Trophoblast cell (in vitro differentiated cells and primary cell): ENCODE measurements around the gene TMEM35B.

Experiments
- DNase-seq, 2 donors: peaks; one replicate each; pipeline ENCODE4 v3.0.0-alpha.2; 2016
- H2AFZ ChIP-seq: 2 replicates; pipeline ENCODE4 v1.6.1; 2013; ENCODE audit warnings: low read length, moderate library complexity, mild to moderate bottlenecking; ENCODE audit not compliant: insufficient read depth, poor library complexity
- H2AK5ac ChIP-seq: 2 replicates; pipeline ENCODE4 v1.6.1; 2013; ENCODE audit warnings: mild to moderate bottlenecking, low read length
- H2BK120ac ChIP-seq: 2 replicates; pipeline ENCODE4 v1.6.1; 2013; ENCODE audit warnings: low read length, mild to moderate bottlenecking, moderate library complexity; ENCODE audit not compliant: insufficient read depth, poor library complexity
- H2BK12ac ChIP-seq: 2 replicates; pipeline ENCODE4 v1.6.1; 2013; ENCODE audit warnings: mild to moderate bottlenecking, low read length, moderate library complexity
- H2BK5ac ChIP-seq: 2 replicates; pipeline ENCODE4 v1.6.1; 2013; ENCODE audit warnings: low read length, low read depth, moderate library complexity, mild to moderate bottlenecking; ENCODE audit not compliant: poor library complexity
- H3K14ac ChIP-seq: 2 replicates; pipeline ENCODE4 v1.6.1; 2013; ENCODE audit warnings: mild to moderate bottlenecking, low read length
- H3K18ac ChIP-seq: 2 replicates; pipeline ENCODE4 v1.6.1; 2013; ENCODE audit warnings: mild to moderate bottlenecking, low read length
- H3K23ac ChIP-seq: 2 replicates; pipeline ENCODE4 v1.6.1; 2013; ENCODE audit warnings: low read length
- H3K27ac ChIP-seq: 2 replicates; pipeline ENCODE4 v1.5.1; 2013; ENCODE audit warnings: low read depth, mild to moderate bottlenecking, inconsistent platforms, low read length, moderate library complexity
- H3K27me3 ChIP-seq: 2 replicates; pipeline ENCODE4 v1.6.1; 2013; ENCODE audit warnings: inconsistent platforms, mild to moderate bottlenecking, low read length, moderate library complexity; ENCODE audit not compliant: insufficient read depth
- H3K36me3 ChIP-seq, 2 experiments: 1 replicate in 1 of 2; 2 replicates in 1 of 2; pipeline ENCODE4 v1.6.1; 2013; ENCODE audit warnings: low read length in 2 of 2, mild to moderate bottlenecking in 2 of 2, moderate library complexity in 1 of 2; ENCODE audit not compliant: insufficient read depth in 2 of 2, control insufficient read depth in 1 of 2
- H3K4ac ChIP-seq: 2 replicates; pipeline ENCODE4 v1.6.1; 2013; ENCODE audit warnings: low read depth, mild to moderate bottlenecking, low read length, moderate library complexity
- H3K4me1 ChIP-seq, 2 experiments: 1 replicate in 1 of 2; 2 replicates in 1 of 2; pipeline ENCODE4 v1.6.1; 2013; ENCODE audit warnings: low read length in 2 of 2, mild to moderate bottlenecking in 2 of 2, moderate library complexity in 1 of 2; ENCODE audit not compliant: insufficient read depth in 2 of 2, control insufficient read depth in 1 of 2
- H3K4me2 ChIP-seq: 2 replicates; pipeline ENCODE4 v1.6.1; 2013; ENCODE audit warnings: inconsistent platforms, mild to moderate bottlenecking, low read length, moderate library complexity
- H3K4me3 ChIP-seq: 2 replicates; pipeline ENCODE4 v1.5.1; 2013; ENCODE audit warnings: mild to moderate bottlenecking, low read depth, low read length, inconsistent platforms
- H3K79me1 ChIP-seq: one replicate; pipeline ENCODE4 v1.6.1; 2013; ENCODE audit warnings: low read length
- H3K79me2 ChIP-seq: 2 replicates; pipeline ENCODE4 v1.6.1; 2013; ENCODE audit warnings: low read length, mild to moderate bottlenecking; ENCODE audit not compliant: control insufficient read depth, insufficient read depth, poor library complexity
- H3K9ac ChIP-seq: 2 replicates; pipeline ENCODE4 v1.6.1; 2013; ENCODE audit warnings: mild to moderate bottlenecking, low read length
- H3K9me3 ChIP-seq: 2 replicates; pipeline ENCODE4 v1.6.1; 2013; ENCODE audit warnings: low read depth, mild to moderate bottlenecking, control low read depth, inconsistent platforms, low read length; ENCODE audit not compliant: insufficient read depth
- H4K12ac ChIP-seq: 2 replicates; pipeline ENCODE4 v1.6.1; 2013; ENCODE audit warnings: low read depth, mild to moderate bottlenecking, low read length, moderate library complexity
- H4K8ac ChIP-seq: 2 replicates; pipeline ENCODE4 v1.6.1; 2013; ENCODE audit warnings: low read depth, mild to moderate bottlenecking, low read length, moderate library complexity
- H4K91ac ChIP-seq: one replicate; pipeline ENCODE4 v1.6.1; 2013; ENCODE audit warnings: low read depth, mild to moderate bottlenecking, low read length, moderate library complexity
- WGBS: extraction: QIAGEN DNeasy Blood & Tissue Kit; methylation state at CpG from one replicate; pipeline ENCODE4 v1.1.7; 2013; ENCODE audit warnings: missing lambda C conversion rate; ENCODE audit not compliant: insufficient read length, insufficient coverage; ENCODE audit errors: extremely low coverage; 5-methylcytosine and 5-hydroxymethylcytosine counted together

Gene TMEM35B

GRCh38 chr1:34975338-34975737 lies 9.8 kb downstream of the TMEM35B start:
- Histone ChIP-seq H3K14ac (no peak overlapping the region), H3K36me3 (no peaks in the 10 kb centered on the region)

GRCh38 chr1:34974626-34975025 lies 10.5 kb downstream of the TMEM35B start:
- Histone ChIP-seq H2BK5ac (no peak overlapping the region), H2BK12ac (no peak overlapping the region), H3K23ac (no peak overlapping the region), H2AFZ (no peak overlapping the region), H4K91ac (no peak overlapping the region), H3K14ac (no peak overlapping the region), H3K4me1 (peaks cover 0 to 4% of the 10 kb centered on the region in 2 experiments), H3K18ac (no peak overlapping the region), H3K4me2 (no peak overlapping the region), H3K4ac (no peak overlapping the region), H4K12ac (no peak overlapping the region), H2AK5ac (no peak overlapping the region), H3K4me3 (no peak overlapping the region), H3K79me2 (no peaks in the 10 kb centered on the region), H2BK120ac (no peak overlapping the region), H4K8ac (no peak overlapping the region), H3K27ac (no peak overlapping the region), H3K36me3 (no peaks in the 10 kb centered on the region), H3K79me1 (no peaks in the 10 kb centered on the region), H3K27me3 (no peaks in the 10 kb centered on the region), H3K9me3 (no peaks in the 10 kb centered on the region), H3K9ac (no peak overlapping the region)
- DNase-seq, result no peak
- WGBS, result no CpG with 5 or more reads among the region's 8 CpGs

More at GRCh38 chr1:34975338-34975737, 9.8 kb downstream of the TMEM35B start:
- Histone ChIP-seq H3K4me3 (no peak overlapping the region), H3K4me1 (peaks cover 0 to 4% of the 10 kb centered on the region in 2 experiments), H2BK12ac (no peak overlapping the region), H2BK120ac (no peak overlapping the region), H4K91ac (no peak overlapping the region), H3K23ac (no peak overlapping the region), H3K79me1 (no peaks in the 10 kb centered on the region), H2AFZ (no peak overlapping the region), H2BK5ac (no peak overlapping the region), H3K9me3 (no peaks in the 10 kb centered on the region), H3K79me2 (no peaks in the 10 kb centered on the region), H3K4me2 (no peak overlapping the region), H3K9ac (no peak overlapping the region), H4K8ac (no peak overlapping the region), H4K12ac (no peak overlapping the region), H2AK5ac (no peak overlapping the region), H3K27ac (no peak overlapping the region), H3K27me3 (no peaks in the 10 kb centered on the region), H3K18ac (no peak overlapping the region), H3K4ac (no peak overlapping the region)
- no peak for DNase-seq
- WGBS, result no CpG with 5 or more reads among the region's 3 CpGs

GRCh38 chr1:34973326-34973725 lies 11.8 kb downstream of the TMEM35B start:
- no peak overlapping the region for H2BK12ac ChIP-seq
- no peak overlapping the region for H3K14ac ChIP-seq
- peak in 1 of 2 donors; percentile 7 for DNase-seq
- no peak overlapping the region for H2BK120ac ChIP-seq
- H3K4me2 ChIP-seq, result no peak overlapping the region
- no peak overlapping the region for H3K27ac ChIP-seq
- H3K9me3 ChIP-seq, result peaks cover 2% of the 10 kb centered on the region
- H2BK5ac ChIP-seq, result no peak overlapping the region
- peaks cover 0 to 4% of the 10 kb centered on the region in 2 experiments for H3K4me1 ChIP-seq
- no peak overlapping the region for H3K23ac ChIP-seq
- no peak overlapping the region for H3K4me3 ChIP-seq
- no peak overlapping the region for H3K9ac ChIP-seq
- no peak overlapping the region for H2AFZ ChIP-seq
- H4K91ac ChIP-seq, result no peak overlapping the region
- H3K18ac ChIP-seq, result no peak overlapping the region
- no peaks in the 10 kb centered on the region for H3K79me1 ChIP-seq
- no peak overlapping the region for H3K4ac ChIP-seq
- H4K8ac ChIP-seq, result no peak overlapping the region
- H3K79me2 ChIP-seq, result no peaks in the 10 kb centered on the region
- H3K36me3 ChIP-seq, result no peaks in the 10 kb centered on the region
- no peak overlapping the region for H4K12ac ChIP-seq
- no CpG with 5 or more reads among the region's 3 CpGs for WGBS
- H3K27me3 ChIP-seq, result no peaks in the 10 kb centered on the region
- H2AK5ac ChIP-seq, result no peak overlapping the region

- Histone ChIP-seq H4K12ac (no peak overlapping the region), H3K4me3 (no peak overlapping the region), H3K4me2 (no peak overlapping the region), H2BK120ac (no peak overlapping the region), H3K4me1 (peaks cover 0 to 1% of the 10 kb centered on the region in 2 experiments), H2AK5ac (no peak overlapping the region), H3K27me3 (no peaks in the 10 kb centered on the region), H3K79me1 (no peaks in the 10 kb centered on the region), H2BK12ac (no peak overlapping the region), H3K9ac (no peak overlapping the region), H3K27ac (no peak overlapping the region), H3K14ac (no peak overlapping the region), H2BK5ac (no peak overlapping the region), H3K18ac (no peak overlapping the region), H4K8ac (no peak overlapping the region), H3K36me3 (no peaks in the 10 kb centered on the region), H2AFZ (no peak overlapping the region), H3K23ac (no peak overlapping the region), H3K79me2 (no peaks in the 10 kb centered on the region), H3K4ac (no peak overlapping the region), H4K91ac (no peak overlapping the region), H3K9me3 (peaks cover 2% of the 10 kb centered on the region)
- DNase-seq, result no peak
- WGBS, result no CpG with 5 or more reads among the region's 5 CpGs
Observed at GRCh38 chr1:34970829-34971228, 14.3 kb downstream of the TMEM35B start.
